Smooth muscle cell (in vitro differentiated cells): Measurements from ENCODE around the gene REXO4. TPM values are rescaled to one million over a fixed set of nuclear protein-coding genes. Genes with fewer than 3 reads are reported as not detected.
A peak's percentile ranks its signal among the peaks of the same experiment; 100 is the strongest.

Source experiments
- DNase-seq: peaks from one replicate; lab custom pipeline; 2025; ENCODE audit not compliant: unreplicated experiment; lab: John Stamatoyannopoulos, UW
- H2AFZ ChIP-seq: fragments of 200-600 bp; sonication (generic); 2 replicates; pipeline ENCODE4 v1.6.0; 2016; ENCODE audit warnings: antibody characterized with exemption, low read depth, mild to moderate bottlenecking
- H3F3A ChIP-seq: fragments of 200-600 bp; sonication (generic); 2 replicates; pipeline ENCODE4 v1.6.0; 2017; ENCODE audit warnings: antibody characterized with exemption, low read depth
- H3K27ac ChIP-seq: fragments of 200-600 bp; sonication (generic); 2 replicates; pipeline ENCODE4 v1.5.1; 2016; ENCODE audit warnings: low read depth, mild to moderate bottlenecking
- H3K27me3 ChIP-seq: fragments of 200-600 bp; sonication (generic); 2 replicates; pipeline ENCODE4 v1.6.1; 2016; ENCODE audit warnings: low read depth, mild to moderate bottlenecking
- H3K36me3 ChIP-seq: fragments of 200-600 bp; sonication (generic); 2 replicates; pipeline ENCODE4 v1.5.1; 2016; ENCODE audit warnings: low read depth
- H3K4me1 ChIP-seq: fragments of 200-600 bp; sonication (generic); 2 replicates; pipeline ENCODE4 v1.5.1; 2016; ENCODE audit warnings: low read depth
- H3K4me2 ChIP-seq: fragments of 200-600 bp; sonication (generic); 2 replicates; pipeline ENCODE4 v1.6.0; 2016; ENCODE audit warnings: mild to moderate bottlenecking
- H3K4me3 ChIP-seq: fragments of 200-600 bp; sonication (generic); 2 replicates; pipeline ENCODE4 v1.5.1; 2016; ENCODE audit warnings: mild to moderate bottlenecking
- H3K79me2 ChIP-seq: fragments of 200-600 bp; sonication (generic); 2 replicates; pipeline ENCODE4 v1.6.0; 2016; ENCODE audit warnings: low read depth, mild to moderate bottlenecking
- H3K9ac ChIP-seq: fragments of 200-600 bp; sonication (generic); 2 replicates; pipeline ENCODE4 v1.6.0; 2016; ENCODE audit warnings: low read depth
- H3K9me3 ChIP-seq: fragments of 200-600 bp; sonication (generic); replicated peaks from 2 replicates; pipeline ENCODE4 v1.5.1; 2016; ENCODE audit warnings: low read depth
- H4K20me1 ChIP-seq: fragments of 200-600 bp; sonication (generic); 2 replicates; pipeline ENCODE4 v1.6.0; 2016; ENCODE audit warnings: low read depth
- CTCF ChIP-seq: fragments of 200-600 bp; sonication (generic); IDR thresholded peaks from 2 replicates; pipeline ENCODE4 v1.5.1; 2017; ENCODE audit warnings: borderline replicate concordance, mild to moderate bottlenecking, antibody characterized with exemption; ENCODE audit not compliant: insufficient read depth, poor library complexity, severe bottlenecking
- WGBS: methylation state at CpG from one replicate; pipeline ENCODE4 v1.1.7; 2016; ENCODE audit warnings: low lambda C conversion rate; 5-methylcytosine and 5-hydroxymethylcytosine counted together
- polyA plus RNA-seq: library from polyadenylated mRNA; unstranded; fragments of >200 nt; fragmentation: Nextera tagmentation; extraction: Ambion mirVana; gene quantifications from 2 replicates; pipeline ENCODE4 v1.2.1, GENCODE V29; 2016
- total RNA-seq: library from RNA; depleted of rRNA; stranded (reverse); fragments of >200 nt; gene quantifications from 2 replicates; pipeline ENCODE4 v1.2.3, GENCODE V29; 2014

REXO4 gene
- total RNA-seq (11.5 and 12.9 TPM in 2 replicates), polyA plus RNA-seq (18.5 and 21.6 TPM in 2 replicates)

DNA sequence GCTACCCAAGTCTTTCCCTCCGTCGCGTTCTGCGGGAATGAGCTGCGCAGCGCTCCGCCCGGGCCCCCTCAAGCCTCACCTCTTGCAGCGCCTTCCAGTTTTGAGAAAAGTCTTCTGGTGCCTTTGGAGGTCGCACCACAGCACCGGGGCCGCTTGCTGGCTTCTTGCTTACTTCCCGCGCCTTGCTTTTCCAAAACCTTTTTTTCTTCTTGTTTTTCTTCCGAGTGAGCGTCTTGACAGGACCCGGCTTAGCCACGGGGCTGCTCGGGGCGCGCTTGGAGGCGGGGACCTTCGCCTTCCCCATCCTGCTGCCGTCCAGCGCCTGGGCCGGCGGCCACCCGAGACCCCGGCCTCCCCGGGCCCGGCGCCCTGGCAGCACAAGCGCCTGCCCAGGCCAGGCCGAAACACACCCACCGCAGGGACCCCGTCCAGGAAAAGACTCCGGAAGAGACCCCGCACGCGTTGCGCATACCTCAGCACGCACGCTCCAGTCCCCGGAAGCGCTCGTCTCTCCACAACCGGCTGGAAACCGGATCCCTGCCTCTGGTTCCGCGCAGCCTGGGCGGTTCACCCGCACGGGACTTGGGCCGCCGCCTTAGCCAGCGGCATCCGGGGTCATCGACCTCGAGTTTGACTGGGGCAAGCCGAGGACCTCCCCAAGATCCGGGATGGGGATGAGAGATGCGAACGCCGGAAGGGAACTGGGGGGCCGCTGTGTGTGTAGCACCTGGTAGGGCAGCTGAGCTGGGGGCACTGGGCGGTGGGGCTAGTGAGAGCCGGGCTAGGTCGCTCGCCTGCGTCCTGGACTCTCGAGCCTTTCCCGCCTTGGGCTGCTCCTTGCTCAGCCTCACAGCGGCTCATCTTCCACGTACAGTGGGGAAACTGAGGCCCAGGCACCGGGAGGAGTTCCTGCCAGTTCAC, at the start of gene REXO4:
Gene REXO4 (minus strand): TSS at position 470 of the 921 bp plus-strand sequence. CDS start 166 bp downstream, at position 304.
- H3K27ac ChIP-seq: peak within 1 kb of the TSS; percentile 61
- DNase-seq: peak; percentile 60
- TF ChIP-seq CTCF: no peak
- peak within 1 kb of the TSS; percentile 97 for H3K4me2 ChIP-seq
- H4K20me1 ChIP-seq: no peaks in the 10 kb centered on the region
- no peaks in the 10 kb centered on the region for H3K9me3 ChIP-seq
- WGBS: under 1% methylated on average over 61 of the region's 75 CpGs
- peak within 1 kb of the TSS; percentile 85 for H3K9ac ChIP-seq
- peaks cover 18% of the 10 kb centered on the region for H3K4me1 ChIP-seq
- H3K27me3 ChIP-seq: no peaks in the 10 kb centered on the region
- peaks cover 4% of the 10 kb centered on the region for H3F3A ChIP-seq
- peak within 1 kb of the TSS; percentile 78 for H2AFZ ChIP-seq
- peaks cover 42% of the 10 kb centered on the region for H3K79me2 ChIP-seq
- H3K4me3 ChIP-seq: peak within 1 kb of the TSS; percentile 95
- H3K36me3 ChIP-seq: no peaks in the 10 kb centered on the region

DNA sequence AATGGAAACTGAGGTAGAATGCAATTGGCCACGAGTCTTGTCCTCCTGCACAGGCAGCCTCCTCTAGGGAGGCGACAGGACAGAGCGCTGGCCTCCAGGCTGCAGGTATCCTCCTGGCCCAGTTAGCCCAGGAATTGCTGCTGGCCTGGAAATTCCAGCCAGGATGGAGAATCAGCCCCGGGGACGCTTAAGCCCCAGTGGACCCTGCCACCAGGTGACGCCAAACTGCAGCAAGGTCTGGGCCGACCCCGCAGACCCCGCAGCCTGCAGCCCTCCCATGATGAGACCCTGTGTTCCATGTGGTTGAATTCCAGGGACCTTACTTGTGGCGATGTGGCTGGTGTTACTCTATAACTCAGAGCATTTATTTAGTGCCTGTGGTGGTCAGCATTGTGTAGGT, 49.3 kb upstream of the REXO4 start:
- Histone ChIP-seq H4K20me1 (peaks cover 28% of the 10 kb centered on the region), H3K4me2 (no peak overlapping the region), H3K27me3 (no peaks in the 10 kb centered on the region), H3K27ac (no peak overlapping the region), H3K4me3 (no peak overlapping the region), H2AFZ (no peak overlapping the region), H3K9ac (no peak overlapping the region), H3K4me1 (no peaks in the 10 kb centered on the region), H3F3A (no peaks in the 10 kb centered on the region), H3K36me3 (no peaks in the 10 kb centered on the region), H3K9me3 (no peaks in the 10 kb centered on the region), H3K79me2 (no peaks in the 10 kb centered on the region)
- 75% methylated on average over 10 of the region's 10 CpGs for WGBS
- no peak for TF ChIP-seq CTCF
- DNase-seq: no peak

DNA sequence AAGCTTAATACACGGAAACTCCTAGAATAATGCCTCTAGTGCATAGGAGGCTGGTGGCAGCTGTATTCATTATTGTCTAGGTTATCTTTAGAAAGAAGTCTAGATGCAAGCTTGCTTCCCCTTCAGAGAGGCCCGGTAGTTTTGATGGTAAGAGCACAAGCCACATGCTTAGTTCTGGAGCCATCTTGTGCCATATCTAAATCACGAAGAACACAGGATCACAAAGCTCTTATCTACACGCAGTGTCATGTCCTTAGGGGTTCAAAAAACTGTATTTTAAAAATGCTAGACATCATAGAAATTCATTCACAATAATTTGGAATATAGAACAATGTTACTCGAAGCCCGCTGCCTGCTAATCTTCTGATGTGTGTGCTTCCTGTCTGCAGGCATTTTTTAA, 48.2 kb upstream of the REXO4 start:
- WGBS: 94% methylated on average over 6 of the region's 6 CpGs
- H4K20me1 ChIP-seq: peaks cover 35% of the 10 kb centered on the region
- H2AFZ ChIP-seq: no peak overlapping the region
- H3K36me3 ChIP-seq: no peaks in the 10 kb centered on the region
- no peak overlapping the region for H3K4me2 ChIP-seq
- H3K9me3 ChIP-seq: no peaks in the 10 kb centered on the region
- no peaks in the 10 kb centered on the region for H3F3A ChIP-seq
- no peaks in the 10 kb centered on the region for H3K27me3 ChIP-seq
- no peak for TF ChIP-seq CTCF
- no peak overlapping the region for H3K4me3 ChIP-seq
- no peaks in the 10 kb centered on the region for H3K79me2 ChIP-seq
- no peak overlapping the region for H3K27ac ChIP-seq
- H3K4me1 ChIP-seq: peaks cover 6% of the 10 kb centered on the region
- DNase-seq: no peak
- no peak overlapping the region for H3K9ac ChIP-seq

- H2AFZ ChIP-seq: no peak overlapping the region
- H3F3A ChIP-seq: no peaks in the 10 kb centered on the region
- H3K4me1 ChIP-seq: peaks cover 12% of the 10 kb centered on the region
- no peak overlapping the region for H3K27ac ChIP-seq
- H3K4me3 ChIP-seq: no peak overlapping the region
- H3K9ac ChIP-seq: no peak overlapping the region
- H3K4me2 ChIP-seq: no peak overlapping the region
- no peaks in the 10 kb centered on the region for H3K27me3 ChIP-seq
- 98% methylated on average over 10 of the region's 10 CpGs for WGBS
- no peak for DNase-seq
- H3K9me3 ChIP-seq: no peaks in the 10 kb centered on the region
- no peaks in the 10 kb centered on the region for H3K36me3 ChIP-seq
- H4K20me1 ChIP-seq: peaks cover 35% of the 10 kb centered on the region
- no peaks in the 10 kb centered on the region for H3K79me2 ChIP-seq
- TF ChIP-seq CTCF: no peak
Measured at GRCh38 chr9:133464638-133465037, 46.8 kb upstream of the REXO4 start.
